Prostate gland (tissue), 2 donors: ENCODE measurements around the gene ANO5. TPM values are rescaled to one million over a fixed set of nuclear protein-coding genes. Genes with fewer than 3 reads are reported as not detected.

Experiments
- DNase-seq: peaks from one replicate; pipeline ENCODE4 v3.0.0-alpha.2; 2019; ENCODE audit warnings: low spot score
- H3K27ac ChIP-seq, 2 donors: fragments of 200-600 bp; sonication (generic); 2 replicates each; pipeline ENCODE4 v1.5.1; 2017 to 2019
- H3K27me3 ChIP-seq: fragments of 200-600 bp; sonication (generic); replicated peaks from 2 replicates; pipeline ENCODE4 v1.5.1; 2019; ENCODE audit not compliant: insufficient read depth
- H3K36me3 ChIP-seq, 2 donors: fragments of 200-600 bp; sonication (generic); 1 replicate in 1 of 2; 2 replicates in 1 of 2; pipeline versions ENCODE4 v1.5.1 to v1.8.1; 2017 to 2019
- H3K4me1 ChIP-seq: fragments of 200-600 bp; sonication (generic); replicated peaks from 2 replicates; pipeline ENCODE4 v1.5.1; 2019
- H3K4me3 ChIP-seq, 2 donors: fragments of 200-600 bp; sonication (generic); 2 replicates each; pipeline ENCODE4 v1.5.1; 2017 to 2019
- H3K9me3 ChIP-seq: fragments of 200-600 bp; sonication (generic); 2 replicates; pipeline ENCODE4 v1.5.1; 2017
- POLR2A ChIP-seq: fragments of 450-650 bp; IDR thresholded peaks from one replicate; pipeline ENCODE4 v1.6.1; 2016; ENCODE audit warnings: antibody characterized with exemption, mild to moderate bottlenecking
- POLR2AphosphoS5 ChIP-seq: sonication (generic); formaldehyde crosslinking; IDR thresholded peaks from one replicate; pipeline ENCODE4 v1.6.1; 2017; ENCODE audit warnings: antibody characterized with exemption
- WGBS: methylation state at CpG from one replicate; pipeline ENCODE4 v1.1.5; 2018; 5-methylcytosine and 5-hydroxymethylcytosine counted together
- intact Hi-C: fragments of 100-400 bp; cut with DNase I; formaldehyde crosslinking; loops from one replicate; pipeline ENCODE4 v1.14.2; 2022
- total RNA-seq, 2 donors: library from RNA; depleted of rRNA; stranded (reverse); fragments of >200 nt; gene quantifications; one replicate each; pipeline ENCODE4 v1.1.0, GENCODE V29; 2016
- TF ChIP-seq, protein P1 (sequence below), 4 experiments: fragments of 200-600 bp in 2 of 4; fragments of 450-650 bp in 2 of 4; sonication (generic) in 2 of 4; IDR thresholded peaks; 1 replicate in 3 of 4; 2 replicates in 1 of 4; pipeline ENCODE4 v1.5.1; 2016 to 2019; ENCODE audit warnings: antibody characterized with exemption in 4 of 4, mild to moderate bottlenecking in 2 of 4, moderate library complexity in 2 of 4

Gene ANO5
- total RNA-seq, 2 donors from 2014 or later, result 6.0 to 7.2 TPM

DNA sequence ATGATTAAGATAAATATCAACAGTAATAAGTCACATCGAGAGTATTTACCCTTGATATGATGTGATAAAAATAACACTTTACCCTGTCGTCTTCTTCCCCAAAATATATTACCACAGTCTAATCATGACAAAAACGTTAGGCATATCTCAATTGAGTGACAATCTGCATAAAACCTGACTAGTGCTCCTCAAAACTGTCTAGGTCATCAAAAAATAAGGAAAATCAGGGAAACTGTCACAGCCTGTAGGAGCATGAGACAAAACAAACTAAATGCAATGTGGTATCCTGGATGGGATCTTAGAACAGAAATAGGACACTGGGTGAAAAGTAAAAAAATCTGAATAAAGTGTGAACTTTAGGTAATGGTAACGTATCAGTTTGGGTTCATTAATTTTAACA, 19.4 kb upstream of the ANO5 start:
- intact Hi-C loops, result no loop called here
- TF ChIP-seq, protein P1, sequence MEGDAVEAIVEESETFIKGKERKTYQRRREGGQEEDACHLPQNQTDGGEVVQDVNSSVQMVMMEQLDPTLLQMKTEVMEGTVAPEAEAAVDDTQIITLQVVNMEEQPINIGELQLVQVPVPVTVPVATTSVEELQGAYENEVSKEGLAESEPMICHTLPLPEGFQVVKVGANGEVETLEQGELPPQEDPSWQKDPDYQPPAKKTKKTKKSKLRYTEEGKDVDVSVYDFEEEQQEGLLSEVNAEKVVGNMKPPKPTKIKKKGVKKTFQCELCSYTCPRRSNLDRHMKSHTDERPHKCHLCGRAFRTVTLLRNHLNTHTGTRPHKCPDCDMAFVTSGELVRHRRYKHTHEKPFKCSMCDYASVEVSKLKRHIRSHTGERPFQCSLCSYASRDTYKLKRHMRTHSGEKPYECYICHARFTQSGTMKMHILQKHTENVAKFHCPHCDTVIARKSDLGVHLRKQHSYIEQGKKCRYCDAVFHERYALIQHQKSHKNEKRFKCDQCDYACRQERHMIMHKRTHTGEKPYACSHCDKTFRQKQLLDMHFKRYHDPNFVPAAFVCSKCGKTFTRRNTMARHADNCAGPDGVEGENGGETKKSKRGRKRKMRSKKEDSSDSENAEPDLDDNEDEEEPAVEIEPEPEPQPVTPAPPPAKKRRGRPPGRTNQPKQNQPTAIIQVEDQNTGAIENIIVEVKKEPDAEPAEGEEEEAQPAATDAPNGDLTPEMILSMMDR (IDR thresholded peaks at IDR 0.05), result no peak
- TF ChIP-seq POLR2A, result no peak
- TF ChIP-seq POLR2AphosphoS5, result no peak
- H3K4me1 ChIP-seq, result no peaks in the 10 kb centered on the region
- H3K36me3 ChIP-seq, result no peaks in the 10 kb centered on the region
- H3K27ac ChIP-seq, result no peak overlapping the region
- WGBS, result 50% methylated on average over 4 of the region's 4 CpGs
- H3K9me3 ChIP-seq, result no peaks in the 10 kb centered on the region
- no peaks in the 10 kb centered on the region for H3K27me3 ChIP-seq
- no peak overlapping the region for H3K4me3 ChIP-seq
- no peak for DNase-seq

GRCh38 chr11:22177186-22177585, 15.7 kb upstream of the ANO5 start:
- H3K9me3 ChIP-seq, result no peaks in the 10 kb centered on the region
- intact Hi-C loops, result no loop called here
- WGBS, result 54% methylated on average over 4 of the region's 4 CpGs
- no peaks in the 10 kb centered on the region for H3K27me3 ChIP-seq
- no peak for DNase-seq
- TF ChIP-seq POLR2A, result no peak
- TF ChIP-seq, protein P1 (IDR thresholded peaks at IDR 0.05), result no peak
- no peak for TF ChIP-seq POLR2AphosphoS5
- no peak overlapping the region for H3K27ac ChIP-seq
- no peaks in the 10 kb centered on the region for H3K36me3 ChIP-seq
- no peak overlapping the region for H3K4me3 ChIP-seq
- no peaks in the 10 kb centered on the region for H3K4me1 ChIP-seq

- no peaks in the 10 kb centered on the region for H3K4me1 ChIP-seq
- no peak overlapping the region for H3K4me3 ChIP-seq
- intact Hi-C loops, result no loop called here
- no peak for DNase-seq
- no peaks in the 10 kb centered on the region for H3K36me3 ChIP-seq
- H3K27me3 ChIP-seq, result no peaks in the 10 kb centered on the region
- no peak overlapping the region for H3K27ac ChIP-seq
- TF ChIP-seq POLR2A (no peak), POLR2AphosphoS5 (no peak)
- TF ChIP-seq, protein P1 (IDR thresholded peaks at IDR 0.05), result no peak
- no peaks in the 10 kb centered on the region for H3K9me3 ChIP-seq
Observed at GRCh38 chr11:22179626-22180025, 13.3 kb upstream of the ANO5 start.

- no peak for DNase-seq
- Histone ChIP-seq H3K36me3 (no peaks in the 10 kb centered on the region), H3K4me1 (no peaks in the 10 kb centered on the region), H3K9me3 (no peaks in the 10 kb centered on the region), H3K4me3 (no peak overlapping the region), H3K27ac (no peak overlapping the region), H3K27me3 (no peaks in the 10 kb centered on the region)
- TF ChIP-seq, protein P1 (IDR thresholded peaks at IDR 0.05), result no peak
- TF ChIP-seq POLR2AphosphoS5, result no peak
- TF ChIP-seq POLR2A, result no peak
- intact Hi-C loops, result no loop called here
- 71% methylated on average over 3 of the region's 3 CpGs for WGBS
Observed at GRCh38 chr11:22180131-22180530, 12.8 kb upstream of the ANO5 start.

DNA sequence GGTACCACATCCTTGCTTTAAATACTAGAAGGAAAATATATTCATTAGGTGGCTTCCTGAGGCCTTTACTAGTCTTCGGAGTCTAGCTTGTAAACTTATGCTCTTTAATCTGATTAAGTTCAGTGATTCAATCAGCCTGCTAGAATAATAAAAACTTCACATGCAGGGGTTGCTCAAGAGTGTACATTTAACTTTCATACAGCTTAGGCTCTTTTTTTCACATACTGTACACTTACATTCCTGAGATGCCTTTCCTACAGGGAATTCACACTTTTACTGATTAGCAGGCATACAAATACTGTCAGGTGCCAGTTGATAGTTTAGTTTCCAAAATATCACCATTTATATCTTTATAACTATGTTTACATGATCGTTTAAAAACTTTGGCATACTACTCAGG, 3.2 kb upstream of the ANO5 start:
- intact Hi-C loops, result no loop called here
- H3K27ac ChIP-seq, result no peak overlapping the region
- DNase-seq, result no peak
- WGBS, result 23% methylated on average over 2 of the region's 2 CpGs
- no peaks in the 10 kb centered on the region for H3K36me3 ChIP-seq
- TF ChIP-seq POLR2AphosphoS5 (no peak), POLR2A (no peak)
- TF ChIP-seq, protein P1 (IDR thresholded peaks at IDR 0.05), result no peak
- H3K9me3 ChIP-seq, result no peaks in the 10 kb centered on the region
- H3K27me3 ChIP-seq, result no peaks in the 10 kb centered on the region
- no peak overlapping the region for H3K4me3 ChIP-seq
- H3K4me1 ChIP-seq, result no peaks in the 10 kb centered on the region
